GM18520 (cell line): ENCODE data around the gene PALS2.

Experiments used
- ATAC-seq: cut with Tn5 transposase; IDR thresholded peaks from one replicate; pipeline ENCODE4 v1.9.1; 2021; ENCODE audit not compliant: unreplicated experiment

The PALS2 gene, protein sequence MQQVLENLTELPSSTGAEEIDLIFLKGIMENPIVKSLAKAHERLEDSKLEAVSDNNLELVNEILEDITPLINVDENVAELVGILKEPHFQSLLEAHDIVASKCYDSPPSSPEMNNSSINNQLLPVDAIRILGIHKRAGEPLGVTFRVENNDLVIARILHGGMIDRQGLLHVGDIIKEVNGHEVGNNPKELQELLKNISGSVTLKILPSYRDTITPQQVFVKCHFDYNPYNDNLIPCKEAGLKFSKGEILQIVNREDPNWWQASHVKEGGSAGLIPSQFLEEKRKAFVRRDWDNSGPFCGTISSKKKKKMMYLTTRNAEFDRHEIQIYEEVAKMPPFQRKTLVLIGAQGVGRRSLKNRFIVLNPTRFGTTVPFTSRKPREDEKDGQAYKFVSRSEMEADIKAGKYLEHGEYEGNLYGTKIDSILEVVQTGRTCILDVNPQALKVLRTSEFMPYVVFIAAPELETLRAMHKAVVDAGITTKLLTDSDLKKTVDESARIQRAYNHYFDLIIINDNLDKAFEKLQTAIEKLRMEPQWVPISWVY

DNA sequence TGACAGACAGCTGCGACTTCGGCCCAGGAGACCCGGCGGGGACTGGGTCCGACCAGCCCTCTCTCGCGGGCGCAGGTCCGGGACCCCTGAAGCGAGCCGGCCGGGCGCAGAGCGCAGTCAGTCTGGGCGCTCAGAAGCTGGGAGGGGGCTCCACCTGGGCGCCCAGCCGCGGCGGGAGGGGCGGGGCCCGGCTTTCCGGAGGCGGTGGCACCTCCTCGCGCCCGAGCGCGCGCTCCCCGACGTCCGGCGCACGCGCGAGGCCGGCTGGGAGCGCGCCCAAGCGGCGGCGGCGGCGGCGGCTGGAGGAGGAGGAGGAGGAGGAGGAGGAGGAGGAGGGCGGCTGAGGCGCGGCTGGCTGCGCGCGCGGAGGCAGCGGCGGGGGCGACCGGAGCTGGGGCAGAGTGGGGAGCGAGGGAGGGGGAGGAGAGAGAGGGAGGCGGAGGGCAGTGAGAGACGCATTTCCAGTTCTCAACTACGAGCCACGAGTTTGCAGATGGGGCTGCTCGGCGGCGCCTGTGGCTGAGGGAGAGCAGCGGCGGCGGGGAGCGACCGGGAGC is at the start of gene PALS2:
Gene PALS2, plus strand, starts transcription at position 456 of the 557 bp plus-strand sequence. CDS start 50,216 bp downstream, outside the sequence.
- ATAC-seq, result peak; percentile 21

DNA sequence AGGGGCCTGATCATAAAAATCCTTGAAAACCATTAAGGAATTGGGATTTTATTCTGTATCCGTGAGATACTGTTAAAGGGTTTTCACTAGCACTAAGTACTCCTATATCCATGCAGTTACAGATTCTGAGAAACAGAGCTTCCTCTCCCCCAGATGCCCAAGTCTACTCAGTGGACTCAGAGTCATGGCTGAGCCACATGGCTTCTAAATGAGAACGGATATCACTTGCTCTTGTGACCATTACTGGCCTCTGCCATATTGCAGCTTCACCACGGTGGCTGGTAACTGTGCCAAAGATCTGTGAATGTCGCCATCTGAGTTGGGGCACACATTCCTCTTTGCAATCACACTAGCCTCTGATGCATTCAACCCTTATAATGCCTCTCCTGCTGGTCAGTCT is 42.0 kb upstream of the PALS2 start:
- no peak for ATAC-seq

DNA sequence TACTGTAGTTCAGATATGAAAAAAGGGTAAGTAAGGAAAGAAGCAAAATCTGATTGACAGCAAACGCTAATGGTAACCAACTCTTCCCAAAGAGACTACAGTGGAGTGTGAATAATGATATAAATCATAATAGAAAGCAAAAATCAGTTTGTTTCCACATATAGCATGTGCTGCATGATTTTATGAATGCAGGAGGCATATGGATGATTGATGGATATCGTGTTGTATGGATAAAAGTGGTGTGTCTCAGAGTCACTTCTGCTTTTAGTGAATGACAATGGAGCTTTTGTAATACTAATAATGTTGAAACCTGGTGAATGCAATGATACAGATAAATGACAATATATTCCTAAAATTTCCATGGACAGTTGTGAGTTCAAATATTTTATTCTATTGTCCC is 36.6 kb upstream of the PALS2 start:
- no peak for ATAC-seq

DNA sequence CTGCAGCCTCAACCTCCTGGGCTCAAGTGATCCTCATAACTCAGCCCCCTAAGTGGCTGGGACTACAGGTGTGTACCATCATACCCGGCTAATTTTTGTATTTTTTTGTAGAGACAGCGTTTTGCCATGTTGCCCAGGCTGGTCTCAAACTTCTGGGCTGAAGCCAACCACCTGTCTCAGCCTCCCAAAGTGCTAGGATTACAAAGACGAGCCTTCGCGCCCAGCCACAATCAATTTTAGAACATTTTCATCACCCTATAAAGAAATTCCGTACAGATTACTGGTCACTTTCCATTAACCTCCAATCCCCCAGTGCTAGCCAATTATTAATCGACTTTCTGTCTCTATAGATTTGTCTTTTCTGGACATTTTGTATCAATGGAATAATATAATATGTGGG is 32.3 kb upstream of the PALS2 start:
- no peak for ATAC-seq

DNA sequence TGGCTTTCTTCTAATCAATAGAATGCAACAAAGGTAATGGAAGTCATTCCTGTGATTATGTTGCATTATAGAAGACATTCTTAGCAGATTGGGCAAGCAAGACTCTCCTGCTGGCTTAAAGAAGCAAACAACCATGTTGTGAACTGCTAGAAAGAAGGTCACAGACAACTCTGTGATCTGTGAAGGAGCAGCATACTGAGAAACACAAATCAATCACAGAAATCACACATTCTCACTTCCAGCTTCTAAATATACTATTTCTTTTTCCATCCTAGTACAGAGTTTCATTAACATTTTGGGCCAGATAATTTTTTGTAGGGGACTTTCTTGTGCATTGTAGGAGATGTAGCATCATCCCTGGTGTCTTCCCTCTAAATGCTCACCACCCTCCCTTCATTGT is 28.0 kb upstream of the PALS2 start:
- no peak for ATAC-seq

DNA sequence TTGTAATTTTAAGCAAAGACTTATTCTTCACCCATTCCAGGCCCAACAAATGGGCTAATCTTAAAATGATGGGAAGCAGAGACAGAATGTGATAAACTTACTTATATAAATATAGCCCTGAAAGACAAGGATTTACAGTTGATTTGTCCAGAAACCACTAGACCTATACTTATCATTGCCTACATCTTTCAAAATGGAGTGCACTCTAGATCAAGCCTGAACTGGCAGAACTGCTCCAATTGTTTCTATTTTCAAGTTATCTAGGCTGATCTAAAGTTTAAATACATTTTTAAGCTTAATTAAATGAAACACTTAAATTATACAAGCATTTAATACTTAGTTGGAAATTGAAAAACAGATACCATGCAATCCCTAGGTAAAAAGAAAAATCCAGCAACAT is 24.9 kb upstream of the PALS2 start:
- no peak for ATAC-seq

DNA sequence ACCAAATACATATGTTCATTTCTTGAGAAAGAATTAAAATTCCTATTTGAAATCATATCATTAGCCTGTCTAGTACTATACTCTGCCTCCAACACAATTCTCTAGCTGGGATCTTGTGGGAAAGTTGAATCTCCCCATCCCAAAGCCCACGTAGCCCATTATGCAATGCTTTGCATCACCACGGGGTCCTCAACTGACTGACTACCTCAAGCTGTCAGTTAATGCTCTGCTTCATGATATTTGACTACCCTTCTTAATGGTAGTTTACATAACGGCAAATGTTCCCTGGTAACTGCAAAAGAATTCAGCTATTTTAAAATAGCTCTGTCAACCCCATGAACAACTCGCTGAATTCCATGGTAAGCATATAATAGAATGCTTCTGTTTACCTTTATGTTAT is 23.3 kb upstream of the PALS2 start:
- no peak for ATAC-seq

DNA sequence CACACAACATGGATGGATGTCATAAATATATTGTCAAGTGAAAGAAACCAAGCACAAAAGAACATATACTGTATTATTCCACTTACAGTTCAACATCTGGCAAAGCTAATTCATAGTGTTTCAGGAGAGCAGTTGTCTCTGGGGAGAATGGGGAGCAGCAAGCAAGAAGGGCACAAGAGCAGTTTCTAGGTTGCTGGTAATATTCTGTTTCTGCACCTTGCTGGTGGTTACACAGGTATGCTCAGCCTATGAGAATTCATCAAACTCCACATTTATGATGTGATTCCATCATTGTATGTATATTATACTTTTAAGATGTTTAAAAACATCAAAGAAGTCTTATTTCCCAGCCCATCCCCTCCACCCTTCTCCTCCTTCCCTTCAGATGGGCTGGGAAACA is 18.1 kb upstream of the PALS2 start:
- no peak for ATAC-seq

DNA sequence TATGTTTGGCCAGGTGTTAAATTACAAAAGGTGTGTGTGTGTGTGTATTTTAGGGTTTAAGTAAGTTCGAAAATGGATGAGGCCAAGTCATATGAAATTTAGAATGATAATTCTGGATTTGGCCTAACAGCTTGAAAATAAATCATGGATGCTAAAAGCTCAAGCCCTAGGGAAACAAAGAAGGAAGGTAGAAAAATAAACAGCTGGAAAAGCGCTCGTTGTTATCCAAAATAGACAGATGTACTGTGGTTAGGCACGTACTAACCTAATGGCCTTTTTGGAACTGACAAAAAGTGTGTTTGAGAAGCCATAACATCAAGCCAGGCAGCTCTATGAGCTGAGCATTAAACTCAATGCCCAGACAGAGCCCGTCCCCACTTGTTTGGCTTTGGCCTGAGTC is 17.5 kb upstream of the PALS2 start:
- no peak for ATAC-seq

DNA sequence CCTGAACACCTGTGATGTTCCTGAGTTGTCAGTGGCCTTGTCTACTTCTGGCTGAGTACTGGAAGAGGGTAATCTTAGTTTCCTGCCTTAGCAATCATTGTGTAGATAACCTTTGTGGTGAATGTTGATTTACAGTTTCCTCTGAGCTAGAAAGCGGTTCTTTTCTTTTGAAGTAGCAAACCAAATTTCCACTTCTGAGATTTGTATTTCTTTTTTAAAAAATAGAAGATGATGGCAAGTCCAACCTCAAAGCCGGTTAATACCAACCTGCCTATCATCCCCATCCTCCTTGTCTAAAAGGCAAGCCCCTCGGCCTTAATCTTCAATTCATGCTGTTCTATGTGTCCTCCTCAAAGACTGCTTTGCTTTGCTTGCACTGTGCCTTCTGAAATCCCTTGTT is 12.5 kb upstream of the PALS2 start:
- no peak for ATAC-seq

DNA sequence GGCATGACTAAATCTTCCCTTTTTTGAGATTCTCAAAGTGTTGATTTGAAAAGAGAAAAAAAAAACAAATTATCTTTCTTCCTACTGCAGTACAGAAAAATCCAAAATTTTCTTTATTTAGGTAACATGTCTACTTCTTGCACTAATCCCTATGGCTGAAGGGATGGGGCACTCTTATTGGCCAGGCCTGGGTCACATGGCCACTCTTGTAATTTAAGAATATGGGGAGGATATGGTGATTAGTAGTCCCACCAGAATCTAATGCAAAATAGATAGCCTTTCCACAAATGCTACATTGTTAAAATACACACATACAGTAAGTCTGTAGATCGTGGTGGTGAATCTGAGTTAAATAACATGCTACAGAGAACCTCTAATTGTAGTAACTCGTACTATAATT is 7.0 kb upstream of the PALS2 start:
- no peak for ATAC-seq

DNA sequence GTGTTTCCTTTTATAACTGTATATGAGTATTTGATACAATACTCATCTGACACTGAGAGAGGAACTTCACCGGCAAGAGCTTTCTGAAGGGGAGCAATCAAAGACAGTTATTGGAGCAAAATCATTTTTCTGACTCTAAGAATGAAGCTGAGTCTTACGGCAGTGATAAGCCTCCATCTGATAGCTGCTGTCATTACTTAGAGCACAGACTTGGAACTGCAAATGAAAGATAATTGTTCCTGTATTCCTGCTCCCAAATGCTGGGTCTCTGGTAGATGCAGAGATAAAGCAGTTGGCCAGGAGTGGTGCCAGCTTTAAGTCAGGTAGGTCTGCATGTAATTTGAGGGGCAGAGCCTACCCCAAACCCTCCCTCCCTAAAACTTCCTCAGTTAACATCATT is 2.3 kb upstream of the PALS2 start:
- no peak for ATAC-seq

DNA sequence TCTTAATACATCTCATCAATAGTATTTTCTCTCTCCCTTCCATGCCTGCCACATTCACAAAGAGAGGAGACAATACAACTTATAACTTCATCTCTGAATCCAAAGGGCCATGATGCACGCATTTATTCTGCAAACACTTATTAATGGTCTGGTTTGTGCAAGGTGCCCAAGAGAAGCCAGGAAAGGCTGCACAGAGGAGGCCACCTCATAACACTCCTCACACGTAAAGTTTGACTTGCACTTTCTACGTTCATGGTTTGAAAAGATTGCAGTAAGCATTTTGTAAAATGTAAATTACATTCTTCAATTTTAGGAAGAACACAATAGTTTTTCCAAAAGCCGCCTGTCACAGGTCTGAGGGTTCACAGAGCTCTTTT is 1.2 kb upstream of the PALS2 start:
- ATAC-seq, result no peak

DNA sequence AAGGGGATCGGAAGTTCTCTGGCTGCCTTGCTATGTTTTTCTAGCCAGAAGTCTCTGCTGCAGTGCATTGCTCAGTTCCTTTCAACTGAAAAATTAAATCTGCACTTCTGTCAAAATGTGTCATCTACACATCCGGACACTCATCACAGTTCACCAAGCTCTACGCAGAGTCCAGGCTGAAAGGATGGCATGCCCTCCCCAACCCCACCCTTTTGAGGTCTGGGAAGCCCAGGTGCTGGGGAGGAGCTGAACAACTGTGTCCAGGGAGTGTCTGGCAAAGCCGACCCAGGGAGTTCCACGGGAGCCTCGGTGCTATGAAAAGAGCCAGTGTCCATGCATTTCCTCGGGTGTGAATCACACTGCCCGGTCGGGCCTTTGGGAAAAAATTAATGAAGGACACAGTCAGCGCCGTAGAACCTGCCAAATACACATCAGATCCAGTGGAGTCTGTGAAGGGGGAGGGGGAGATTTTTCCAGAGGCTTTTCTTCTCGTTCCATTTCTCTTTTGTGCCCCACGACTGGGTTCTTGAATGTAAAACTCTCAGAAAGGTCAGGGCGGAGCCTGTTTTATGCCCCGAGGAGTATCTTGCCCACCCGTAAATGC is 757 bp upstream of the PALS2 start:
- no peak for ATAC-seq

DNA sequence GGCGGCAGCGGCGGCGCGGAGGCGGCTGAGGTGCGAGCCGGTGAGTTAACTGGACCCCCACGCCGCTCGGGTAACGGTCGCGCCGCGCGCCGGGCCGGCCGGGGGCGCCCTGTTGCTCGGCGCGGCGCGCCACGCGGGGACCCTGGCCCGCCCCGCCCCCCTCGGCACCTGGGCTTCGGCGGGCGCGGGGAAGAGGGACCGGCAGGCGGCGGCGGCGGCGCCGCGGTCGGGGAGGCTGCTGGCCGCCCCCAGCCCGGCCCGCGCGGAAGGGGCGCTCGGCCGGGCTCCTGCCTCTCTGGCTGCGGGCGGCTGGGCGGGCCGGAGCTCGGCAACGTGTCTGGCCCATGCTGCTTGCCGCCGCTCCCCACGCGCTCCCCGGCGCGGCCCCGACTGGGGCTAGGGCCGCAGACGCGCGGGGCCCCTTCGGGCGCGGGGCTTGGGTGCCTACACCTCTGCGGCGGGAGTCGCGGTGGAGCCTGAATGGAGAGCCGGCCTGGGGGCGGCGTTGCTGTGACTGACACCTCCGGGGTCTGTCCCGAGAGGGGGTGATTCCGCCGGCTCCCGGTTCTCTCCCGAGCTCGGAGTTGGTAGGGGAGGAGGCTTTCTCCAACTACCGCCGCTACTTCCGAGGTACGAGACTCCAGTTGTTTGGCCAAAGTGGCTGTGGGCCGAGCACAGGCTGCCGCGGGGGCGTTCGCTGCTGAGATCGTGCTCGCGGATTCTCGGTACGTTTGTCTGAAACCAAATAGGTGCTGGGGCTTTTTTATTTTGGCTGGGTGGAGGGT is 494 bp downstream of the PALS2 start:
- peak; percentile 25 for ATAC-seq

DNA sequence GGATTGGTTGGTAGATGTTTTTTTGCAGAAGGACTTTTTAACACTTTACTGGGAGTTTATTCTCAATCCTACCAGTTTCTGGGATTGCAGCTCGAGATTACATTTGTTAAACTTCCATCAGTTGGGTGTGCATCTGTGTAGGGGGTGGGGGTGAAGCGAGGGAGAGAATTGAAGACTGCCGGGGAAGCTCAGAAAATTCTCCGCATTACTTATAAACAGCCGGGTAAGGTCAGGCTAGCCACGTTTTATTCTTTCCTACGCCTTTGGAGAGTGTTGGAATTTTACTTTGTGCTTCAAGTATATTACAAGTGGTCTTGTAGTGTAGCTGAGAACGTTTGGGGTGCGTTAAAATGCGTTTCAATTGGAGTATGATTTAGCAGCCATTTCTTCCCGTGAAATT is 1.1 kb downstream of the PALS2 start:
- ATAC-seq, result no peak

DNA sequence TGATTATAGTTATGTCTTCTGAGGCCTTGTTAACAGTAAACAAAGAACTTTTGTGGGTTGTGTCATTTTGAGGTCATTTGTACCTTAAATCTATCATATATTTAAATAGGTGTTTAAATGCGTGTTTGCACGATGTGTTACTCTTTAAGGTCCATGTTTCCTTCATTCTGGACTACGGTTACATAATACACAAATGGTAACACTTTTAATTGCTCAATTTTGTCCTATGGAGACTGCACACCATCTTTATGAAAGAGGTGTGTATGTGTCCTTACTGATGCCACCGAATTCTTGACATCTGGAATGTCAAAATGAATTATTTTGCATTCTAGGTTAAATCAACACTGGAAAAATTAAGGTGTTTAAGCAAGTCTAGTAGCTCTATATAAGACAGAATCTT is 1.7 kb downstream of the PALS2 start:
- no peak for ATAC-seq

DNA sequence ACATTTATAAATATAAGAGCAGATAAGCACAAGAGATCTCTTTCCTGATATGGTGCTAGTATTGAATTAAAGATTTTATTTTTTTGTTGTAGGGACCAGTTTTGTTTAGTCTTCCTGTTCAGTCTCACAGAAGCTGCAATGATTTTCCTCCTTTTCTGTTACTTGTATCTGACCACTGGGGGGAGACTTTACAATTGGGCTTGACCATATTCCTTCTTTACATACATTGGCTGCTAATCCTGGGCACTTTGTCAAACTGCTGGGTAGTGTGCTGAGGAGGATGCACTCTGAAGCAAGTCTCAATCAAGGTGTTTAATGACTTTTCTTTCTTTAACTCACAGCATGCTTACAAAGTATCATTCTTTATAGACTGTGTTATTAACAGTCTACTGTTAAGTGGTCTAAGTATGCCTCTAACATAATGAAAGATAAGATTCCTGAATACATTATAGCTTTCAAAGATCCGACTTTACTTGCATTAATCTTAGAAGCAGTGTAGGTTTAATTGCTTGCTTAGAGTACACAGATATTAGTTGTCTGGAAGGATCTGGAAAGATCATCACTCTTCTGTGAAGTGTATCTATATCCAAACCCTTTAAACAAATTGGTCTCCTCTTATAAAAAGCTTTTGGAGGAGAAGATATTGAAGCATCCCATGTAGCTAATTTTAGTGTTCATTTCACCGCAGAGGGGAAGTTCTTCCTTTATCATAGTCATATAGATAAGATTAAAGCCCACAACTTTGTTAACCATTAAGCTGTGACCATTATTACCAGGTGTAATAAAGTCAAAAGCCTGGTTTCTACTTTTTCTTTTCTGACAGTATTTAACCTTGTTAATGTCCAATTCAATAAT is 3.1 kb downstream of the PALS2 start:
- ATAC-seq, result no peak

DNA sequence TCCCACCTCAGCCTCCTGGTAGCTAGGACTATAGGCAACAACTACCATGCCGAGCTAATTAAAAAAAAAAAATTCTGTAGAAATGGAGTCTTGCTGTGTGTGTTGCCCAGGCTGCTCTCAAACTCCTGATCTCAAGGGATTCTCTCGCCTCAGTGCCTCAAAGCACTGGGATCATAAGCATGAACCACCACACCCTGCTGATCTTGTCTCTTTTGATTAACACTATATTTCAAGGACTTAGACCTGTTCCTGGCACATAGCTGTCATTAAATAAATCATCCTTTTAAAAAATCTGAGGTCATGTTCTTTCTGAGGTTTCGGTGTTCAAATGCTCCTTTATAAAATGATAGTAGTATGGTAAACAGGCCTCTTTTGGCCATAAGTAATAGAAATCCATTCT is 4.8 kb downstream of the PALS2 start:
- no peak for ATAC-seq

DNA sequence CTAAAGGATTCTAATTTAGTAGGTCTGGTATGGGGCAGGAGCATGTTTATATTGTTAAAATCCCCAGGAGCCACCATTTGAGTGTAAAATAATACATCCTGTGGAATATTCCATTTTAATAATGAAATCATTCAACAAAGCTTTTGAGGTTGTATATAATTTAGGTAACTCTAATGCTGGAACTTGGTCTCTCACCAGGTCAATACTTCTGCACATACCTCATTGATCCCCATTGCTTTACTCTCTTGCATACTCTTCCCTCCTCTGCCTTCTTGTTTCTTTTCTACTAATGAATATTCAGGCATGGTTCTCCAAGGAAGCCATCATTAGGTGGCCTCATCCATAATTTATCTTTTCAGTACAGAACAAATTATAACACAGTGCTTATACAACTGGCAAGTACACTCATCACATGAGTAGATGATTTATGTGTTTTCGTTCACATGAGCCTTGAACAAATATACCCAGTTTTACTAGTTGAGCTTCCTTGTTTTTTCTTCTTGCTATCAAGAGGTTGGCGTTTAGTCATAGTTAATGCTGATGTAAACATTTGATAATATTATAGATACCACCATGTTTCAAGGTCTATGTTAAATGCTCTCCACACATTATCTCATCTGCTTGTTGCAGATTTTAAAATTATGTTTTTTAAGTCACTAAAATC is 7.2 kb downstream of the PALS2 start:
- no peak for ATAC-seq
